ENCODE results near the gene SLC25A51.
"Not testable (repeated sequence)": the region's sequence is repeated elsewhere in the genome, so short reads cannot be mapped to it uniquely, and the experiment has no call there.

SLC25A51 gene

DNA sequence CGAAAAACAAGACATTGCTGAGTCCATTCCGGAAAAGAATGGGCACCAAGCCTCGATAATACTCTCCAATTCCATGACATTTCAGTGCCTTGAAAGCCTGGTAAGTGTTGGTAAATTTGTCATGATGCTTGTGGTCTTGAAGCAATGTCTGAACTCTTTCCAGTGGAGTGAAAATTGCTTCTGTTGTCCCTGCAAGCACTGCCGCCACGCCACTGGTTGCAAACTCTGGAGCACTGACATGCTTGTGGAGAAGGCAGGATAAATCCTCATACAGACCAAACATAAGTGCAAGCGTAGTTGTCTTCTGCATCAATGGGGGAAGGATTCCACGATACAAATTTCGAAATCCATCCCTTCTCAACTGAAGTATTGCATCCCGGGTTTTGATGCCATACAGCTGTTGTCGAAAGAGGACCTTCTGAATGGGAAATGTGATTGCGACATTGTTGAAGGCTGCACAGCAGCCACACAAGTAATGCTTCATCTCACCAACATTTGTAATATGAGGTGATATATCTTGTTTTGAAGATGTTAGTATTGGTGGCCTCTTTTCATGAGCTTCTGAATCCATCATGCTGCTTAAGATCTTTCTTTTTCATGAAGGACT is 15.8 kb downstream of the SLC25A51 start:
- H2BK5ac ChIP-seq (ENCODE audit: low read depth, low read length, poor library complexity); H3K23ac ChIP-seq (ENCODE audit: low read length); H2AK5ac ChIP-seq (ENCODE audit: low read length); H2BK12ac ChIP-seq (ENCODE audit: low read length); H3K79me2 ChIP-seq (ENCODE audit: control insufficient read depth, insufficient read depth, low read length, poor library complexity); H4K8ac ChIP-seq (ENCODE audit: low read depth, low read length); H4K91ac ChIP-seq (ENCODE audit: low read depth, low read length); DNase-seq; H3K4me1 ChIP-seq (ENCODE audit: control insufficient read depth in 1 of 2, insufficient read depth in 2 of 2, low read length in 2 of 2); H2BK120ac ChIP-seq (ENCODE audit: insufficient read depth, low read length, poor library complexity); H4K12ac ChIP-seq (ENCODE audit: low read depth, low read length); H3K4ac ChIP-seq (ENCODE audit: low read depth, low read length); H2AFZ ChIP-seq (ENCODE audit: insufficient read depth, low read length, poor library complexity); H3K4me2 ChIP-seq (ENCODE audit: low read length); H3K27me3 ChIP-seq (ENCODE audit: insufficient read depth, low read length); H3K9ac ChIP-seq (ENCODE audit: low read length); H3K14ac ChIP-seq (ENCODE audit: low read length); H3K79me1 ChIP-seq (ENCODE audit: low read length); H3K27ac ChIP-seq (ENCODE audit: low read depth, low read length); H3K18ac ChIP-seq (ENCODE audit: low read length); H3K9me3 ChIP-seq (ENCODE audit: insufficient read depth, low read depth, low read length); H3K4me3 ChIP-seq (ENCODE audit: low read depth, low read length): not testable (repeated sequence)
- no CpG with 5 or more reads among the region's 11 CpGs for WGBS (ENCODE audit: extremely low coverage, insufficient coverage, insufficient read length)
- peaks cover 10 to 17% of the 10 kb centered on the region in 2 experiments for H3K36me3 ChIP-seq (ENCODE audit: control insufficient read depth in 1 of 2, insufficient read depth in 2 of 2, low read length in 2 of 2)

DNA sequence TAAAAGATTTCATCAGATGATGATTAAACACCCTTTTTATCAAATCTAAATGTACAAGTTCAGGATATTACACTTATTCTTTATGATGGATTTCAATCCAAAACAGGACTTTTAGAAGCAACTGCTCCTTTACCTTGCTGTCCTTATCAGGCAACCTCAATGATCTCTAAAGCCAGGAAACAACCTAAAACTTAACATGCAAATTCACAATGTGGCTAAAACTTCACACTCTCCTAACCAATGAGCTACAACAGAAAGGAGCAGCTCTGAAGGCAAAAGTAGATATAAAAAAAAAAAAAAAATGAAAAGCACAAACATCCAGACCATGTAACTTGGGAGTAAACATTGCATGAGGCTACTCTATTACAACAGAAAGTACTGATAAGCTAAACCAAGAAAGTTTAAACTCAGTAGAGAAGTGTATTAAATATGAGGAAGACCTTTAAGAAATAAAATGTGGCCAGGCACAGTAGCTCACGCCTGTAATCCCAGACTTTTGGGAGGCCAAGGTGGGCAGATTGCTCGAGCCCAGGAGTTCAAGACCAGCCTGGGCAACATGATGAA is 22.9 kb downstream of the SLC25A51 start:
- no peaks in the 10 kb centered on the region for H3K79me2 ChIP-seq (ENCODE audit: control insufficient read depth, insufficient read depth, low read length, poor library complexity)
- WGBS (ENCODE audit: extremely low coverage, insufficient coverage, insufficient read length), result no CpG with 5 or more reads among the region's 2 CpGs
- H2AFZ ChIP-seq (ENCODE audit: insufficient read depth, low read length, poor library complexity), result no peak overlapping the region
- no peak overlapping the region for H4K8ac ChIP-seq (ENCODE audit: low read depth, low read length)
- H3K9ac ChIP-seq (ENCODE audit: low read length), result no peak overlapping the region
- H3K27ac ChIP-seq (ENCODE audit: low read depth, low read length), result no peak overlapping the region
- H3K27me3 ChIP-seq (ENCODE audit: insufficient read depth, low read length), result no peaks in the 10 kb centered on the region
- H4K91ac ChIP-seq (ENCODE audit: low read depth, low read length), result no peak overlapping the region
- H3K4me1 ChIP-seq (ENCODE audit: control insufficient read depth in 1 of 2, insufficient read depth in 2 of 2, low read length in 2 of 2), result no peaks in the 10 kb centered on the region
- DNase-seq, result no peak
- no peak overlapping the region for H3K14ac ChIP-seq (ENCODE audit: low read length)
- H2BK12ac ChIP-seq (ENCODE audit: low read length), result no peak overlapping the region
- H3K4me3 ChIP-seq (ENCODE audit: low read depth, low read length), result no peak overlapping the region
- no peak overlapping the region for H4K12ac ChIP-seq (ENCODE audit: low read depth, low read length)
- H3K4ac ChIP-seq (ENCODE audit: low read depth, low read length), result no peak overlapping the region
- H2BK5ac ChIP-seq (ENCODE audit: low read depth, low read length, poor library complexity), result no peak overlapping the region
- H3K36me3 ChIP-seq (ENCODE audit: control insufficient read depth in 1 of 2, insufficient read depth in 2 of 2, low read length in 2 of 2), result peaks cover 3 to 7% of the 10 kb centered on the region in 2 experiments
- H3K79me1 ChIP-seq (ENCODE audit: low read length), result no peaks in the 10 kb centered on the region
- no peak overlapping the region for H2BK120ac ChIP-seq (ENCODE audit: insufficient read depth, low read length, poor library complexity)
- H3K23ac ChIP-seq (ENCODE audit: low read length), result no peak overlapping the region
- H3K18ac ChIP-seq (ENCODE audit: low read length), result no peak overlapping the region
- H2AK5ac ChIP-seq (ENCODE audit: low read length), result no peak overlapping the region
- H3K4me2 ChIP-seq (ENCODE audit: low read length), result no peak overlapping the region
- H3K9me3 ChIP-seq (ENCODE audit: insufficient read depth, low read depth, low read length), result peaks cover 2% of the 10 kb centered on the region

DNA sequence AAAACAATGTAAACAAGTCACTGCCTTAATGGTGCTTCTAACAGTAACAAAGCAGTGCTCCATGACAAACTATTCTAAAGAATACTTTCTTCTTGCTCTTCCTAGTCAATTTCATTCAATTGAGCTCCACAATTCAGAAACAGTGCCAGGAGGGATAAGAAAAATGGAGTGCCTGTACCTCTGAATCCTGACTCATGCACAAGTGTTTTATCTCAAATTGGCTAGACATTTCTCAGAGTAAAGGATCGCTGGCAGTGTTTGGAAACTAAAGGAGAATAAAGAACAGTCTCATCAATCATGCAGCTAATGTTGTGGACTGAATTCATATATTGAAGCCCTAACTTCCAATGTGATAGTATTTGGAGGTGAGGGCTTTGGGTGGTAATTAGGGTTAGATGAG is 27.6 kb downstream of the SLC25A51 start:
- Histone ChIP-seq H3K4me1 (ENCODE audit: control insufficient read depth in 1 of 2, insufficient read depth in 2 of 2, low read length in 2 of 2) (no peaks in the 10 kb centered on the region), H2BK120ac (ENCODE audit: insufficient read depth, low read length, poor library complexity) (no peak overlapping the region), H3K27ac (ENCODE audit: low read depth, low read length) (no peak overlapping the region), H3K79me2 (ENCODE audit: control insufficient read depth, insufficient read depth, low read length, poor library complexity) (no peaks in the 10 kb centered on the region), H3K23ac (ENCODE audit: low read length) (no peak overlapping the region), H2BK5ac (ENCODE audit: low read depth, low read length, poor library complexity) (no peak overlapping the region), H3K4ac (ENCODE audit: low read depth, low read length) (no peak overlapping the region), H3K27me3 (ENCODE audit: insufficient read depth, low read length) (no peaks in the 10 kb centered on the region), H3K18ac (ENCODE audit: low read length) (no peak overlapping the region), H4K91ac (ENCODE audit: low read depth, low read length) (no peak overlapping the region), H2AK5ac (ENCODE audit: low read length) (no peak overlapping the region), H3K9me3 (ENCODE audit: insufficient read depth, low read depth, low read length) (peaks cover 2% of the 10 kb centered on the region), H4K12ac (ENCODE audit: low read depth, low read length) (no peak overlapping the region), H2BK12ac (ENCODE audit: low read length) (no peak overlapping the region), H3K79me1 (ENCODE audit: low read length) (no peaks in the 10 kb centered on the region), H3K36me3 (ENCODE audit: control insufficient read depth in 1 of 2, insufficient read depth in 2 of 2, low read length in 2 of 2) (peaks cover 2 to 4% of the 10 kb centered on the region in 2 experiments), H3K4me3 (ENCODE audit: low read depth, low read length) (no peak overlapping the region), H3K9ac (ENCODE audit: low read length) (no peak overlapping the region), H3K14ac (ENCODE audit: low read length) (no peak overlapping the region), H3K4me2 (ENCODE audit: low read length) (no peak overlapping the region), H2AFZ (ENCODE audit: insufficient read depth, low read length, poor library complexity) (no peak overlapping the region), H4K8ac (ENCODE audit: low read depth, low read length) (no peak overlapping the region)
- WGBS (ENCODE audit: extremely low coverage, insufficient coverage, insufficient read length), result no CpG with 5 or more reads among the region's 1 CpG
- DNase-seq, result no peak

- H3K9ac ChIP-seq (ENCODE audit: low read length), result no peak overlapping the region
- H2AK5ac ChIP-seq (ENCODE audit: low read length), result no peak overlapping the region
- H3K36me3 ChIP-seq (ENCODE audit: control insufficient read depth in 1 of 2, insufficient read depth in 2 of 2, low read length in 2 of 2), result peaks cover 2% of the 10 kb centered on the region in 2 experiments
- H3K27ac ChIP-seq (ENCODE audit: low read depth, low read length), result no peak overlapping the region
- H4K91ac ChIP-seq (ENCODE audit: low read depth, low read length), result no peak overlapping the region
- H2BK120ac ChIP-seq (ENCODE audit: insufficient read depth, low read length, poor library complexity), result no peak overlapping the region
- no peak overlapping the region for H3K4ac ChIP-seq (ENCODE audit: low read depth, low read length)
- no peak overlapping the region for H3K14ac ChIP-seq (ENCODE audit: low read length)
- H3K4me1 ChIP-seq (ENCODE audit: control insufficient read depth in 1 of 2, insufficient read depth in 2 of 2, low read length in 2 of 2), result no peaks in the 10 kb centered on the region
- no peak overlapping the region for H3K4me2 ChIP-seq (ENCODE audit: low read length)
- H4K8ac ChIP-seq (ENCODE audit: low read depth, low read length), result no peak overlapping the region
- DNase-seq, result no peak
- H3K27me3 ChIP-seq (ENCODE audit: insufficient read depth, low read length), result no peaks in the 10 kb centered on the region
- H3K23ac ChIP-seq (ENCODE audit: low read length), result no peak overlapping the region
- no peaks in the 10 kb centered on the region for H3K79me1 ChIP-seq (ENCODE audit: low read length)
- H3K9me3 ChIP-seq (ENCODE audit: insufficient read depth, low read depth, low read length), result peaks cover 2% of the 10 kb centered on the region
- H2AFZ ChIP-seq (ENCODE audit: insufficient read depth, low read length, poor library complexity), result no peak overlapping the region
- no peak overlapping the region for H2BK12ac ChIP-seq (ENCODE audit: low read length)
- no peak overlapping the region for H3K18ac ChIP-seq (ENCODE audit: low read length)
- no CpG with 5 or more reads among the region's 2 CpGs for WGBS (ENCODE audit: extremely low coverage, insufficient coverage, insufficient read length)
- no peaks in the 10 kb centered on the region for H3K79me2 ChIP-seq (ENCODE audit: control insufficient read depth, insufficient read depth, low read length, poor library complexity)
- no peak overlapping the region for H4K12ac ChIP-seq (ENCODE audit: low read depth, low read length)
- H2BK5ac ChIP-seq (ENCODE audit: low read depth, low read length, poor library complexity), result no peak overlapping the region
- H3K4me3 ChIP-seq (ENCODE audit: low read depth, low read length), result no peak overlapping the region
These were observed 30.0 kb downstream of the SLC25A51 start for GRCh38 chr9:37873955-37874354.

Data from trophoblast cell (in vitro differentiated cells and primary cell).